H1 (cell line): ENCODE results near the gene ZIC5. TPM values are rescaled to one million over a fixed set of nuclear protein-coding genes. Genes with fewer than 3 reads are reported as not detected.

Experiments used
- ASH2L ChIP-seq: fragments of 200-600, 300-600 bp; sonication (generic); IDR thresholded peaks from one replicate; pipeline ENCODE4 v1.7.1; 2017; ENCODE audit warnings: low read length
- CHD2 ChIP-seq: IDR thresholded peaks from 2 replicates; pipeline ENCODE4 v1.6.1; 2012; ENCODE audit warnings: low read length, improper control_type of control experiment
- SRF ChIP-seq: IDR thresholded peaks from 2 replicates; pipeline ENCODE4 v1.6.1; 2011; ENCODE audit warnings: mild to moderate bottlenecking, low read depth, low read length, moderate library complexity
- TAF7 ChIP-seq: optimal IDR thresholded peaks from 2 replicates; pipeline ENCODE3; 2011; ENCODE audit warnings: low read depth, mild to moderate bottlenecking, inconsistent platforms, low read length, moderate library complexity, borderline replicate concordance
- TCF12 ChIP-seq: IDR thresholded peaks from 2 replicates; pipeline ENCODE4 v1.6.1; 2011; ENCODE audit warnings: low read depth, mild to moderate bottlenecking, low read length
- polyA plus RNA-seq, 7 experiments: library from polyadenylated mRNA; depleted of rRNA in 3 of 7; stranded (reverse) in 5 of 7; unstranded in 2 of 7; fragments of >200 nt in 5 of 7; fragments of 200-250 nt in 2 of 7; gene quantifications; 1 replicate in 5 of 7; 2 replicates in 1 of 7; 4 replicates in 1 of 7; pipeline versions ENCODE4 v1.2.1 to v1.2.3, GENCODE V29; 2011 to 2013; ENCODE audit warnings: missing spikeins in 2 of 7, mixed read lengths in 2 of 7
- total RNA-seq: library from RNA; stranded (reverse); fragmentation: NEBNext Ultra II Directional; extraction: Animal tissue kit (Norgen Biotek cat#: 25700); gene quantifications from 2 replicates; pipeline ENCODE4 v1.2.1, GENCODE V29; 2021
- TF ChIP-seq, protein P1 (sequence below): IDR thresholded peaks from 2 replicates; pipeline ENCODE4 v1.6.1; 2012; ENCODE audit warnings: low read length, inconsistent platforms

ZIC5 gene
- total and polyA plus RNA-seq, 2 of the 8 experiments (the other 6 are each of a cell fraction or from before 2014, with no cell fraction given), result 14.2 to 52.7 TPM

GRCh38 chr13:99974296-99974938 lies 2.9 kb upstream of the ZIC5 start (continued):
- TF ChIP-seq, protein P1, sequence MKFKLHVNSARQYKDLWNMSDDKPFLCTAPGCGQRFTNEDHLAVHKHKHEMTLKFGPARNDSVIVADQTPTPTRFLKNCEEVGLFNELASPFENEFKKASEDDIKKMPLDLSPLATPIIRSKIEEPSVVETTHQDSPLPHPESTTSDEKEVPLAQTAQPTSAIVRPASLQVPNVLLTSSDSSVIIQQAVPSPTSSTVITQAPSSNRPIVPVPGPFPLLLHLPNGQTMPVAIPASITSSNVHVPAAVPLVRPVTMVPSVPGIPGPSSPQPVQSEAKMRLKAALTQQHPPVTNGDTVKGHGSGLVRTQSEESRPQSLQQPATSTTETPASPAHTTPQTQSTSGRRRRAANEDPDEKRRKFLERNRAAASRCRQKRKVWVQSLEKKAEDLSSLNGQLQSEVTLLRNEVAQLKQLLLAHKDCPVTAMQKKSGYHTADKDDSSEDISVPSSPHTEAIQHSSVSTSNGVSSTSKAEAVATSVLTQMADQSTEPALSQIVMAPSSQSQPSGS, result no peak
- TF ChIP-seq ASH2L, result peak; percentile 2
- TF ChIP-seq CHD2, result no peak
- no peak for TF ChIP-seq SRF
- TF ChIP-seq TCF12, result 0 out of 2 replicates have a peak, but pooled peaks have one; percentile 66
- TF ChIP-seq TAF7, result no peak
- TF ChIP-seq, all 59 proteins: peak for 8
